Esophagus squamous epithelium (tissue), 4 donors: ENCODE measurements around the gene KCNN4.

Experiments used
- CTCF ChIP-seq, 6 experiments: fragments of 450-650 bp in 4 of 6; fragments of 200-600 bp in 2 of 6; sonication (generic) in 2 of 6; IDR thresholded peaks; one replicate each; pipeline ENCODE4 v1.5.1; 2016 to 2019; ENCODE audit warnings: antibody characterized with exemption in 6 of 6, mild to moderate bottlenecking in 4 of 6, moderate library complexity in 4 of 6
- POLR2A ChIP-seq, 4 donors: fragments of 450-650 bp; IDR thresholded peaks; one replicate each; pipeline ENCODE4 v1.6.1; 2017; ENCODE audit warnings: antibody characterized with exemption in 4 of 4, mild to moderate bottlenecking in 4 of 4, moderate library complexity in 3 of 4

GRCh38 chr19:43779820-43780219 lies 953 bp downstream of the KCNN4 start:
- TF ChIP-seq POLR2A (IDR thresholded peaks at IDR 0.05) (no peak), CTCF (IDR thresholded peaks at IDR 0.05) (peak in 4 of 6 experiments; percentile 9 to 39 (median 22))
